NCI-H128 (cell line): Measurements from ENCODE around the gene PPT2.
"Not testable (repeated sequence)": the region's sequence is repeated elsewhere in the genome, so short reads cannot be mapped to it uniquely, and the experiment has no call there.

Source experiments
- DNase-seq: peaks from one replicate; lab custom pipeline; 2025; ENCODE audit not compliant: unreplicated experiment; lab: John Stamatoyannopoulos, UW

PPT2 gene

GRCh38 chr6:32203426-32204267, 49.7 kb downstream of the PPT2 start:
- DNase-seq, result no peak

- no peak for DNase-seq
Observed at GRCh38 chr6:32204268-32204715, 50.4 kb downstream of the PPT2 start.

GRCh38 chr6:32208996-32209395, 55.1 kb downstream of the PPT2 start:
- no peak for DNase-seq

GRCh38 chr6:32210191-32210601, 56.3 kb downstream of the PPT2 start:
- no peak for DNase-seq

GRCh38 chr6:32211432-32211831, 57.5 kb downstream of the PPT2 start:
- DNase-seq, result not testable (repeated sequence)

GRCh38 chr6:32212076-32212760, 58.3 kb downstream of the PPT2 start:
- no peak for DNase-seq
